HEK293 (cell line): ENCODE data around the gene TGIF1.

Experiments
- ZNF274 ChIP-seq, 2 experiments: fragments of 200-500 bp in 1 of 2; fragments of 450-650 bp in 1 of 2; sonication (Bioruptor generic) in 1 of 2; formaldehyde crosslinking in 1 of 2; IDR thresholded peaks; 2 replicates each; pipeline versions ENCODE4 v1.5.1 to v1.6.1; 2014 to 2016; ENCODE audit warnings: borderline replicate concordance in 1 of 2, inconsistent platforms in 1 of 2, low read length in 1 of 2, missing biosample characterization in 1 of 2, missing genetic modification characterization in 1 of 2
- ZNF529 ChIP-seq: fragments of 450-650 bp; formaldehyde crosslinking; IDR thresholded peaks from 2 replicates; pipeline ENCODE4 v1.5.1; 2017; ENCODE audit warnings: missing genetic modification characterization, missing biosample characterization; ENCODE audit not compliant: insufficient replicate concordance
- ZNF768 ChIP-seq: fragments of 450-650 bp; formaldehyde crosslinking; IDR thresholded peaks from 2 replicates; pipeline ENCODE4 v1.5.1; 2018; ENCODE audit warnings: missing biosample characterization, mild to moderate bottlenecking, missing genetic modification characterization
- ZNF785 ChIP-seq: fragments of 450-650 bp; formaldehyde crosslinking; IDR thresholded peaks from 2 replicates; pipeline ENCODE4 v1.5.1; 2016; ENCODE audit warnings: missing biosample characterization, missing genetic modification characterization
- TF ChIP-seq, protein P1 (sequence below): IDR thresholded peaks from 2 replicates; pipeline ENCODE4 v1.6.1; 2011; ENCODE audit warnings: mild to moderate bottlenecking, low read depth, low read length, borderline replicate concordance
- TF ChIP-seq, protein P2 (sequence below): fragments of 450-650 bp; formaldehyde crosslinking; IDR thresholded peaks from 2 replicates; pipeline ENCODE4 v1.5.1; 2016; ENCODE audit warnings: missing biosample characterization, missing genetic modification characterization

DNA sequence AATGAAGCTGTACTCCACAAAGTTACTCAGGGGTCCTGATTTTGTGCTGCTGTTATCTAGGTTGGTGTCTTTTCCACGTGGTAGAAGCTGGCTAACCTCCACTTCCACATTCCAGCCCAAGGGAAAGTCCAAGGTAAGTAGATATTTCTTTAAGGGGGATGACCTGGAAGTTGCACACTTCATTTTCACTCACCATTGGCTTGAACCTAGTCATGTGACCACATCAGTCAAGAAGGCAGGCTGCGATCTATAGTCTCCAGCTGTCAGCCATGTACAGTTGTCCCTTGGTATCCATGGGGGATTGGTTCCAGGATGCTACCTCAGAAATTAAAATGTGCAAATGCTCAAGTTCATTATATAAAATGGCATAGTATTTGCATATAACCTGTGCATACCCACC is 31.9 kb upstream of the TGIF1 start:
- TF ChIP-seq ZNF274 (IDR thresholded peaks at IDR 0.05; ENCODE audit: low read length) (no peak), ZNF274 (tag by site-specific recombination; IDR thresholded peaks at IDR 0.05; ENCODE audit: borderline replicate concordance) (no peak), ZNF785 (tag by site-specific recombination) (no peak), ZNF768 (tag by site-specific recombination) (no peak), ZNF529 (tag by site-specific recombination) (no peak)
- TF ChIP-seq, protein P1, sequence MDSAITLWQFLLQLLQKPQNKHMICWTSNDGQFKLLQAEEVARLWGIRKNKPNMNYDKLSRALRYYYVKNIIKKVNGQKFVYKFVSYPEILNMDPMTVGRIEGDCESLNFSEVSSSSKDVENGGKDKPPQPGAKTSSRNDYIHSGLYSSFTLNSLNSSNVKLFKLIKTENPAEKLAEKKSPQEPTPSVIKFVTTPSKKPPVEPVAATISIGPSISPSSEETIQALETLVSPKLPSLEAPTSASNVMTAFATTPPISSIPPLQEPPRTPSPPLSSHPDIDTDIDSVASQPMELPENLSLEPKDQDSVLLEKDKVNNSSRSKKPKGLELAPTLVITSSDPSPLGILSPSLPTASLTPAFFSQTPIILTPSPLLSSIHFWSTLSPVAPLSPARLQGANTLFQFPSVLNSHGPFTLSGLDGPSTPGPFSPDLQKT: no peak
- TF ChIP-seq, protein P2, sequence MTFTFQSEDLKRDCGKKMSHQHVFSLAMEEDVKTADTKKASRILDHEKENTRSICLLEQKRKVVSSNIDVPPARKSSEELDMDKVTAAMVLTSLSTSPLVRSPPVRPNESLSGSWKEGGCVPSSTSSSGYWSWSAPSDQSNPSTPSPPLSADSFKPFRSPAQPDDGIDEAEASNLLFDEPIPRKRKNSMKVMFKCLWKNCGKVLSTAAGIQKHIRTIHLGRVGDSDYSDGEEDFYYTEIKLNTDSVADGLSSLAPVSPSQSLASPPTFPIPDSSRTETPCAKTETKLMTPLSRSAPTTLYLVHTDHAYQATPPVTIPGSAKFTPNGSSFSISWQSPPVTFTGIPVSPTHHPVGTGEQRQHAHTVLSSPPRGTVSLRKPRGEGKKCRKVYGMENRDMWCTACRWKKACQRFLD (tag by site-specific recombination): no peak
